Omental fat pad (tissue), 4 donors: ENCODE results near the gene ZNF277. TPM values are rescaled to one million over a fixed set of nuclear protein-coding genes. Genes with fewer than 3 reads are reported as not detected.

ENCODE experiments used
- ATAC-seq: fragments of 150-250 bp; one replicate; pipeline ENCODE4 v1.9.1; 2016; ENCODE audit warnings: mild to moderate bottlenecking, moderate library complexity; ENCODE audit not compliant: low FRiP score
- DNase-seq: peaks from one replicate; pipeline ENCODE4 v3.0.0-alpha.2; 2019; ENCODE audit warnings: low spot score
- CTCF ChIP-seq, 3 donors: fragments of 450-650 bp; IDR thresholded peaks; one replicate each; pipeline ENCODE4 v1.5.1; 2016 to 2017; ENCODE audit warnings: antibody characterized with exemption in 3 of 3, mild to moderate bottlenecking in 3 of 3, moderate library complexity in 2 of 3
- total RNA-seq, 4 donors: library from RNA; depleted of rRNA; stranded (reverse); fragments of >200 nt; gene quantifications; one replicate each; pipeline ENCODE4 v1.1.0, GENCODE V29; 2016

The ZNF277 gene
- total RNA-seq, 4 donors from 2014 or later, result 15.9 to 24.9 (median 19.3) TPM

- DNase-seq, result no peak
- peak; percentile 75 for ATAC-seq
- no peak for TF ChIP-seq CTCF (IDR thresholded peaks at IDR 0.05)
Measured at GRCh38 chr7:112162142-112162766, 44.2 kb upstream of the ZNF277 start.

- no peak for TF ChIP-seq CTCF (IDR thresholded peaks at IDR 0.05)
- DNase-seq (no peak), ATAC-seq (no peak)
Measured at GRCh38 chr7:112162784-112163506, 43.5 kb upstream of the ZNF277 start.

GRCh38 chr7:112167147-112167546, 39.3 kb upstream of the ZNF277 start:
- no peak for ATAC-seq
- no peak for TF ChIP-seq CTCF (IDR thresholded peaks at IDR 0.05)
- no peak for DNase-seq

GRCh38 chr7:112168915-112169314, 37.6 kb upstream of the ZNF277 start:
- no peak for TF ChIP-seq CTCF (IDR thresholded peaks at IDR 0.05)
- DNase-seq (no peak), ATAC-seq (no peak)

GRCh38 chr7:112171673-112172072, 34.8 kb upstream of the ZNF277 start:
- no peak for DNase-seq
- ATAC-seq, result no peak
- TF ChIP-seq CTCF (IDR thresholded peaks at IDR 0.05), result no peak

GRCh38 chr7:112172870-112173567, 33.5 kb upstream of the ZNF277 start:
- ATAC-seq (no peak), DNase-seq (no peak)
- no peak for TF ChIP-seq CTCF (IDR thresholded peaks at IDR 0.05)
